CD4-positive, CD25-positive, alpha-beta regulatory T cell (primary cell): ENCODE data around the gene STAM. TPM values are rescaled to one million over a fixed set of nuclear protein-coding genes. Genes with fewer than 3 reads are reported as not detected.

Source experiments
- ATAC-seq, 2 donors: fragments of 150-1000 bp; cut with Tn5 transposase; one replicate each; pipeline ENCODE4 v1.10.0; 2021; ENCODE audit warnings: low read depth in 2 of 2, moderate number of reproducible peaks in 2 of 2, moderate library complexity in 1 of 2
- DNase-seq, 3 donors: peaks; one replicate each; pipeline versions ENCODE4 v3.0.0 to v3.0.0-alpha.2; 2012 to 2022; ENCODE audit warnings: mixed read lengths in 1 of 3
- H3K27ac ChIP-seq: one replicate; pipeline ENCODE4 v1.7.0; 2013; ENCODE audit warnings: mild to moderate bottlenecking, low read length; ENCODE audit not compliant: insufficient read depth, poor library complexity, severe bottlenecking
- H3K27me3 ChIP-seq: one replicate; pipeline ENCODE4 v1.7.0; 2013; ENCODE audit warnings: low read length; ENCODE audit not compliant: control insufficient read depth, insufficient read depth
- H3K36me3 ChIP-seq: one replicate; pipeline ENCODE4 v1.7.0; 2013; ENCODE audit warnings: mild to moderate bottlenecking, low read length, moderate library complexity; ENCODE audit not compliant: control insufficient read depth, insufficient read depth
- H3K4me1 ChIP-seq: 2 replicates; pipeline ENCODE4 v1.7.0; 2013; ENCODE audit warnings: mild to moderate bottlenecking, low read length; ENCODE audit not compliant: insufficient read depth, control insufficient read depth, poor library complexity, severe bottlenecking
- H3K4me3 ChIP-seq: one replicate; pipeline ENCODE4 v1.7.0; 2013; ENCODE audit warnings: low read depth, mild to moderate bottlenecking, low read length, moderate library complexity
- H3K9me3 ChIP-seq, 2 experiments: 1 replicate in 1 of 2; 2 replicates in 1 of 2; pipeline ENCODE4 v1.7.0; 2013; ENCODE audit warnings: low read length in 2 of 2, mild to moderate bottlenecking in 1 of 2, moderate library complexity in 1 of 2; ENCODE audit not compliant: control insufficient read depth in 2 of 2
- H3K27ac Mint-ChIP-seq, 3 donors: one replicate each; pipeline ENCODE4 v1.8.0; 2020 to 2022; ENCODE audit warnings: mild to moderate bottlenecking in 3 of 3, mixed read lengths in 3 of 3, moderate library complexity in 2 of 3
- H3K27me3 Mint-ChIP-seq: one replicate; pipeline ENCODE4 v1.8.0; 2022; ENCODE audit warnings: mild to moderate bottlenecking, mixed read lengths
- H3K36me3 Mint-ChIP-seq: one replicate; pipeline ENCODE4 v1.8.0; 2020; ENCODE audit warnings: mixed read lengths
- H3K4me1 Mint-ChIP-seq, 4 donors: one replicate each; pipeline ENCODE4 v1.8.0; 2020 to 2022; ENCODE audit warnings: mixed read lengths in 4 of 4, mild to moderate bottlenecking in 1 of 4
- H3K4me3 Mint-ChIP-seq, 4 donors: one replicate each; pipeline ENCODE4 v1.8.0; 2020 to 2022; ENCODE audit warnings: mild to moderate bottlenecking in 4 of 4, mixed read lengths in 4 of 4, moderate library complexity in 3 of 4
- H3K9me3 Mint-ChIP-seq, 7 donors: one replicate each; pipeline ENCODE4 v1.8.0; 2020 to 2022; ENCODE audit warnings: mixed read lengths in 7 of 7, mild to moderate bottlenecking in 3 of 7, moderate library complexity in 2 of 7
- polyA plus RNA-seq, 4 donors: library from polyadenylated mRNA; unstranded; fragments of 300-500 nt; fragmentation: Illumina TruSeq; gene quantifications; one replicate each; pipeline ENCODE4 v1.2.3, GENCODE V29; 2021
- total RNA-seq: library from RNA; stranded (reverse); gene quantifications from one replicate; pipeline ENCODE4 v1.2.3, GENCODE V29; 2022

STAM gene
- total and polyA plus RNA-seq, 5 donors from 2014 or later: 48.0 to 154 (median 69.6) TPM

GRCh38 chr10:17676919-17677318 is 33.0 kb downstream of the STAM start:
- ATAC-seq (no peak), DNase-seq (no peak)
- Histone ChIP-seq H3K4me1 (peaks cover 89% of the 10 kb centered on the region), H3K27ac (peak overlapping the region; percentile 97), H3K36me3 (peaks cover 2% of the 10 kb centered on the region), H3K4me3 (peak overlapping the region; percentile 87), H3K27me3 (no peaks in the 10 kb centered on the region), H3K9me3 (no peaks in the 10 kb centered on the region)
- H3K36me3 Mint-ChIP-seq: peaks cover 31% of the 10 kb centered on the region
- H3K4me1 Mint-ChIP-seq: peaks cover 54 to 92% (median 74%) of the 10 kb centered on the region in 4 donors
- H3K27ac Mint-ChIP-seq: peak overlapping the region in 2 of 3 donors; percentile 22 to 95
- H3K4me3 Mint-ChIP-seq: peak overlapping the region; percentile 48 to 78 (median 64)
- H3K27me3 Mint-ChIP-seq: no peaks in the 10 kb centered on the region
- H3K9me3 Mint-ChIP-seq: peaks cover 0 to 2% (median 0%) of the 10 kb centered on the region in 7 donors

- H3K9me3 ChIP-seq: no peaks in the 10 kb centered on the region
- peak overlapping the region; percentile 83 to 92 (median 88) for H3K4me3 Mint-ChIP-seq
- peaks cover 38% of the 10 kb centered on the region for H3K36me3 Mint-ChIP-seq
- peak overlapping the region; percentile 83 for H3K4me3 ChIP-seq
- H3K27me3 ChIP-seq: no peaks in the 10 kb centered on the region
- no peaks in the 10 kb centered on the region for H3K27me3 Mint-ChIP-seq
- peak overlapping the region; percentile 85 for H3K27ac ChIP-seq
- DNase-seq (no peak), ATAC-seq (no peak)
- H3K9me3 Mint-ChIP-seq: peaks cover 0 to 2% (median 0%) of the 10 kb centered on the region in 7 donors
- peaks cover 14% of the 10 kb centered on the region for H3K36me3 ChIP-seq
- peak overlapping the region; percentile 62 to 84 (median 82) for H3K27ac Mint-ChIP-seq
- peaks cover 55 to 91% (median 71%) of the 10 kb centered on the region in 4 donors for H3K4me1 Mint-ChIP-seq
- peaks cover 76% of the 10 kb centered on the region for H3K4me1 ChIP-seq
Observed at GRCh38 chr10:17682236-17682946, 38.4 kb downstream of the STAM start.

DNA sequence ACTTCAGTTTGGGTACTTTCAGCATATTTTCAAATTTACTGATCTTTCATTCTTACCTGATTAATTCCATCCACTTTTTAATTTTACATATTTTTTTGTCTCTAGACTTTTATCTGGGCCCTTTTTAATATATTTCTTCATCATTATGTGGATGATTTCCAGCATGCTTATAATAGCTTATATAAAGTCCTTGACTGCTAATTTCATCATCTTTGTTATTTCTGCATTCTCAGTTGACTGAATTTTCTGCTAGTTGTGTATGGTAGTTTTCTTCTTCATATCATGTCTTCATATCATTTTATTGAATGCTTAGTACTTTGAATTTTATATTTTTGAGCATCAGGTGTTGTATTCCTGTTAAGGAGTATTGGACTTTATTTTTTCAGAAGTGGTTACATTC is 39.6 kb downstream of the STAM start:
- peak overlapping the region; percentile 83 for H3K4me3 ChIP-seq
- peaks cover 18% of the 10 kb centered on the region for H3K36me3 ChIP-seq
- Mint-ChIP-seq H3K4me3 (peak overlapping the region; percentile 83 to 92 (median 88)), H3K27ac (peak overlapping the region; percentile 62 to 94 (median 82)), H3K9me3 (peaks cover 0 to 2% (median 0%) of the 10 kb centered on the region in 7 donors), H3K4me1 (peaks cover 59 to 93% (median 75%) of the 10 kb centered on the region in 4 donors), H3K36me3 (peaks cover 45% of the 10 kb centered on the region), H3K27me3 (no peaks in the 10 kb centered on the region)
- ATAC-seq (no peak), DNase-seq (no peak)
- H3K4me1 ChIP-seq: peaks cover 67% of the 10 kb centered on the region
- H3K27ac ChIP-seq: peak overlapping the region; percentile 85
- H3K27me3 ChIP-seq: no peaks in the 10 kb centered on the region
- H3K9me3 ChIP-seq: no peaks in the 10 kb centered on the region

GRCh38 chr10:17684537-17684936 is 40.6 kb downstream of the STAM start:
- Mint-ChIP-seq H3K4me1 (peaks cover 55 to 90% (median 69%) of the 10 kb centered on the region in 4 donors), H3K27me3 (no peaks in the 10 kb centered on the region), H3K4me3 (peak overlapping the region; percentile 83 to 92 (median 88)), H3K27ac (peak overlapping the region; percentile 62 to 94 (median 82)), H3K9me3 (no peaks in the 10 kb centered on the region), H3K36me3 (peaks cover 42% of the 10 kb centered on the region)
- Histone ChIP-seq H3K27ac (peak overlapping the region; percentile 85), H3K9me3 (no peaks in the 10 kb centered on the region), H3K4me3 (peak overlapping the region; percentile 83), H3K27me3 (no peaks in the 10 kb centered on the region), H3K36me3 (peaks cover 28% of the 10 kb centered on the region), H3K4me1 (peaks cover 62% of the 10 kb centered on the region)
- DNase-seq (peak in 2 of 3 donors; percentile 37 to 62), ATAC-seq (peak; percentile 66 to 74)

- Mint-ChIP-seq H3K36me3 (peaks cover 43% of the 10 kb centered on the region), H3K4me1 (peaks cover 54 to 90% (median 68%) of the 10 kb centered on the region in 4 donors), H3K27me3 (no peaks in the 10 kb centered on the region), H3K9me3 (no peaks in the 10 kb centered on the region), H3K27ac (peak overlapping the region; percentile 80 to 95 (median 86)), H3K4me3 (peak overlapping the region; percentile 81 to 92 (median 89))
- Histone ChIP-seq H3K4me1 (peaks cover 62% of the 10 kb centered on the region), H3K27ac (peak overlapping the region; percentile 85), H3K9me3 (no peaks in the 10 kb centered on the region), H3K27me3 (no peaks in the 10 kb centered on the region), H3K4me3 (peak overlapping the region; percentile 83), H3K36me3 (peaks cover 36% of the 10 kb centered on the region)
- DNase-seq: peak in 1 of 3 donors; percentile 56
- peak in 1 of 2 donors; percentile 27 for ATAC-seq
Observed at GRCh38 chr10:17685233-17685840, 41.4 kb downstream of the STAM start.

DNA sequence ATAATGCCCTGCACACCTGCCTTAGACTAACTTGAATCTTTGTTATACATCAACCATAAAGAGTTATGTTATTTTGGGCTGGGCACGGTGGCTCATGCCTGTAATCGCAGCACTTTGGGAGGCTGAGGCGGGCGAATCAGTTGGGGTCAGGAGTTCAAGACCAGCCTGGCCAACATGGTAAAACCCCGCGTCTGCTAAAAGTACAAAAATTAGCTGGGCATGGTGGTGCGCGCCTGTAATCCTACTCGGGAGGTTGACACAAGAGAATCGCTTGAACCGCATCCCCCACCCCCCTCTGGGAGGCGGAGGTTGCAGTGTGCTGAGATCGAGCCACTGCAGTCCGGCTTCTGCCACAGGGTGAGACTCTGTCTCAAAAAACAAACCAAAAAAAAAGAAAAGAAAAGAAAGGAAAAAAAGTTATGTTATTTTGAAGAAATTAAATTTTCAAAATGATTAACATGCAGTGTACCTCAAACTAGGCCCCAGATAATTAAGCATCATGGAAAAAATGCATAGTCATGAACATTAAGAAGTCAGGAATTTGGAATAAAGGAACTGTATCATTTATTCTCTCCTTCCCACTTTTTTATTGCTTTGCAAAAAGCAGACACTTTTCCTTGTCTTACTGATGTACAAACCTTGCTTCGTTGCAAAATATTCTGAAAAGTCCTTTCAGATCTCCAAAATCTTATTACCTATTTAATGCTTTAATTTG is 43.3 kb downstream of the STAM start:
- H3K4me3 Mint-ChIP-seq: peak overlapping the region; percentile 12 to 92 (median 57)
- H3K27ac Mint-ChIP-seq: peak overlapping the region in 2 of 3 donors; percentile 60 to 86
- Histone ChIP-seq H3K36me3 (peaks cover 48% of the 10 kb centered on the region), H3K27ac (peak overlapping the region; percentile 39), H3K4me1 (peaks cover 53% of the 10 kb centered on the region), H3K4me3 (peak overlapping the region; percentile 83), H3K27me3 (no peaks in the 10 kb centered on the region), H3K9me3 (no peaks in the 10 kb centered on the region)
- no peaks in the 10 kb centered on the region for H3K27me3 Mint-ChIP-seq
- ATAC-seq: no peak
- DNase-seq: no peak
- peaks cover 46 to 80% (median 60%) of the 10 kb centered on the region in 4 donors for H3K4me1 Mint-ChIP-seq
- no peaks in the 10 kb centered on the region for H3K9me3 Mint-ChIP-seq
- H3K36me3 Mint-ChIP-seq: peaks cover 45% of the 10 kb centered on the region

GRCh38 chr10:17689137-17689536 is 45.2 kb downstream of the STAM start:
- peaks cover 51% of the 10 kb centered on the region for H3K4me1 ChIP-seq
- no peak for DNase-seq
- Mint-ChIP-seq H3K36me3 (peaks cover 52% of the 10 kb centered on the region), H3K27ac (no peak overlapping the region), H3K4me3 (no peak overlapping the region), H3K4me1 (peaks cover 41 to 76% (median 63%) of the 10 kb centered on the region in 4 donors), H3K27me3 (no peaks in the 10 kb centered on the region), H3K9me3 (no peaks in the 10 kb centered on the region)
- no peak overlapping the region for H3K27ac ChIP-seq
- H3K36me3 ChIP-seq: peaks cover 65% of the 10 kb centered on the region
- no peak overlapping the region for H3K4me3 ChIP-seq
- H3K27me3 ChIP-seq: no peaks in the 10 kb centered on the region
- H3K9me3 ChIP-seq: no peaks in the 10 kb centered on the region
- no peak for ATAC-seq
